ENCODE data around the gene KCNJ10.
"Not testable (repeated sequence)": the region's sequence is repeated elsewhere in the genome, so short reads cannot be mapped to it uniquely, and the experiment has no call there.

KCNJ10 gene

DNA sequence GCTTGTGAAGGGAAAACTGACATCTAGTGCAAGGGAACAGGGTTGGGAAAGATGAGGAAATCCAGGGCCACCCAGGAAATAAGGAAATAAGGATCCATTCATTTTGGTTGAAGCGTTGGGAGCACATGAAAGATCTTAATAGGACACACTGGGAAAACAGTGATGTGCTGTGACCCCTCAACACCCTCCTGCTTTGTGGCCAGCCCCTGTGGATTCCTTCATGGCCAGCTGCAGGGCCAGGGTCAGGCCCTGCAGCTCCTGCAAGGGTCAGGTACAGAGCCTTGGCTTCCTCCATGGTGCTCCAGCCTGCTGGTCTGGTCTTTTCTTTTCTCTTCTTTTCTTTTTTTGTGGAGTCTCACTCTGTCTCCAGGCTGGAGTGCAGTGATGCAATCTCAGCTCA is 19.3 kb downstream of the KCNJ10 start:
- DNase-seq = no peak
- Histone ChIP-seq H3K27ac (no peak overlapping the region), H3K27me3 (ENCODE audit: insufficient read depth, low read depth, severe bottlenecking) (peaks cover 30% of the 10 kb centered on the region), H3K9me3 (ENCODE audit: severe bottlenecking) (no peaks in the 10 kb centered on the region), H3K4me3 (ENCODE audit: low read depth, low read length) (no peak overlapping the region), H3K36me3 (no peaks in the 10 kb centered on the region)
- TF ChIP-seq, protein P1, sequence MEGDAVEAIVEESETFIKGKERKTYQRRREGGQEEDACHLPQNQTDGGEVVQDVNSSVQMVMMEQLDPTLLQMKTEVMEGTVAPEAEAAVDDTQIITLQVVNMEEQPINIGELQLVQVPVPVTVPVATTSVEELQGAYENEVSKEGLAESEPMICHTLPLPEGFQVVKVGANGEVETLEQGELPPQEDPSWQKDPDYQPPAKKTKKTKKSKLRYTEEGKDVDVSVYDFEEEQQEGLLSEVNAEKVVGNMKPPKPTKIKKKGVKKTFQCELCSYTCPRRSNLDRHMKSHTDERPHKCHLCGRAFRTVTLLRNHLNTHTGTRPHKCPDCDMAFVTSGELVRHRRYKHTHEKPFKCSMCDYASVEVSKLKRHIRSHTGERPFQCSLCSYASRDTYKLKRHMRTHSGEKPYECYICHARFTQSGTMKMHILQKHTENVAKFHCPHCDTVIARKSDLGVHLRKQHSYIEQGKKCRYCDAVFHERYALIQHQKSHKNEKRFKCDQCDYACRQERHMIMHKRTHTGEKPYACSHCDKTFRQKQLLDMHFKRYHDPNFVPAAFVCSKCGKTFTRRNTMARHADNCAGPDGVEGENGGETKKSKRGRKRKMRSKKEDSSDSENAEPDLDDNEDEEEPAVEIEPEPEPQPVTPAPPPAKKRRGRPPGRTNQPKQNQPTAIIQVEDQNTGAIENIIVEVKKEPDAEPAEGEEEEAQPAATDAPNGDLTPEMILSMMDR (IDR thresholded peaks at IDR 0.05; ENCODE audit: low read depth, low read length) = no peak

DNA sequence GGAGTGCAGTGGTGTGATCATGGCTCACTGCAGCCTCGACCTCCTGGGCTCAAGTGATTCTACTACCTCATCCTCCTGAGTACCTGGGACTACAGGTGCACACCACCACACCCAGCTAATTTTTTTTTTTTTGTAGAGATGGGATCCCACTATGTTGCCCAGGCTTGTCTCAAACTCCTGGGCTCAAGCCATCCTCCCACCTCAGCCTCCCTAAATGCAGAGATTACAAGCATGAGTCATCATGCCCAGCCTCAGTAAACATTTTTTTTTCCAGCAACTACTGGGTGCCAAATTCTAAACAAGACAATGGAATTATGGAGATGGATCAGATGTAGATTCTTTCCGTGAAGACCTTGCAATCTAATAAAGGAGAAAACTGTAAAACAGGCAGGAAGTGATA is 19.8 kb downstream of the KCNJ10 start:
- not testable (repeated sequence) for H3K36me3 ChIP-seq; H3K9me3 ChIP-seq (ENCODE audit: severe bottlenecking); H3K4me3 ChIP-seq (ENCODE audit: low read depth, low read length); DNase-seq; H3K27ac ChIP-seq
- peaks cover 33% of the 10 kb centered on the region for H3K27me3 ChIP-seq (ENCODE audit: insufficient read depth, low read depth, severe bottlenecking)

DNA sequence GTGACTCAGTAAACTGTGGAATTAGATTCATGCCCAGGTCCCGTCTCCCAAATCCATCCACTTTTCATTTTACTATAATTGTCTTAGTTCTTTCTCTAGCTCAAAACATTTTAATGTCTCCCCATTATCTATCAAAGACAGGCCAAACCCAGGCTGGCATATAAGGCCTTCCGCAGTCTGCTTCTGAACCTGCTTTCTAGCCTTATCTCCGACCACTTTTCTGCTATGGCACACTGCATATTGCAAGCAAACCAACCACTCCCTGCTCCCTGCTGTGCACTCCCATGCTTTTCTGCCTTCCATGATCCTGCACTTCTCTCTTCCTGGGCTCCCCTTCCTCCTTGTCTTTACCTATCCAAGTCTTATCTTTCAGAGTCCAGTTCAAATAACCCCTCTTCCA is 20.9 kb downstream of the KCNJ10 start:
- no peak overlapping the region for H3K27ac ChIP-seq
- peaks cover 44% of the 10 kb centered on the region for H3K27me3 ChIP-seq (ENCODE audit: insufficient read depth, low read depth, severe bottlenecking)
- H3K36me3 ChIP-seq = no peaks in the 10 kb centered on the region
- no peaks in the 10 kb centered on the region for H3K9me3 ChIP-seq (ENCODE audit: severe bottlenecking)
- TF ChIP-seq, protein P1 (IDR thresholded peaks at IDR 0.05; ENCODE audit: low read depth, low read length) = no peak
- DNase-seq = no peak
- H3K4me3 ChIP-seq (ENCODE audit: low read depth, low read length) = no peak overlapping the region

DNA sequence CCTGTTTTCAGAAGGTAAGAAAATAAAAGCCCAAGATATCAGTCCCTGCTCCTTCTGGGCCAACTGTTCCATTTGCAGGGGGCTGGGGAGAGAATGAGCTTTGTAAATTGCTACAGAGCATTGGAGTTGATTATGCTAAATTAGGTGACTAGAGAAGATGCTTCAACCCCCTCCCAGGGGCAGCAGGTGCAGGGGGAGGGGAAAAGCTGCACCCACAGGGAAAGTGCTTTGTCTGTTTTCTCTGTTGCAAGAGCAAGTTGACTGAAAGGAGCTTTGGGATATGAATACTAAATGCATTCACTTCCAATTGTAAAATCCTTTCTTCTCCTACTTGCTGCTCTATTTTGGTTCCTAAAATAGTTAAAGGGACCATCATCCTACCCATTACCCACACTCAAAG is 21.6 kb downstream of the KCNJ10 start:
- Histone ChIP-seq H3K9me3 (ENCODE audit: severe bottlenecking) (no peaks in the 10 kb centered on the region), H3K27me3 (ENCODE audit: insufficient read depth, low read depth, severe bottlenecking) (peaks cover 52% of the 10 kb centered on the region), H3K36me3 (no peaks in the 10 kb centered on the region), H3K4me3 (ENCODE audit: low read depth, low read length) (no peak overlapping the region), H3K27ac (no peak overlapping the region)
- DNase-seq = no peak
- TF ChIP-seq, protein P1 (IDR thresholded peaks at IDR 0.05; ENCODE audit: low read depth, low read length) = no peak

DNA sequence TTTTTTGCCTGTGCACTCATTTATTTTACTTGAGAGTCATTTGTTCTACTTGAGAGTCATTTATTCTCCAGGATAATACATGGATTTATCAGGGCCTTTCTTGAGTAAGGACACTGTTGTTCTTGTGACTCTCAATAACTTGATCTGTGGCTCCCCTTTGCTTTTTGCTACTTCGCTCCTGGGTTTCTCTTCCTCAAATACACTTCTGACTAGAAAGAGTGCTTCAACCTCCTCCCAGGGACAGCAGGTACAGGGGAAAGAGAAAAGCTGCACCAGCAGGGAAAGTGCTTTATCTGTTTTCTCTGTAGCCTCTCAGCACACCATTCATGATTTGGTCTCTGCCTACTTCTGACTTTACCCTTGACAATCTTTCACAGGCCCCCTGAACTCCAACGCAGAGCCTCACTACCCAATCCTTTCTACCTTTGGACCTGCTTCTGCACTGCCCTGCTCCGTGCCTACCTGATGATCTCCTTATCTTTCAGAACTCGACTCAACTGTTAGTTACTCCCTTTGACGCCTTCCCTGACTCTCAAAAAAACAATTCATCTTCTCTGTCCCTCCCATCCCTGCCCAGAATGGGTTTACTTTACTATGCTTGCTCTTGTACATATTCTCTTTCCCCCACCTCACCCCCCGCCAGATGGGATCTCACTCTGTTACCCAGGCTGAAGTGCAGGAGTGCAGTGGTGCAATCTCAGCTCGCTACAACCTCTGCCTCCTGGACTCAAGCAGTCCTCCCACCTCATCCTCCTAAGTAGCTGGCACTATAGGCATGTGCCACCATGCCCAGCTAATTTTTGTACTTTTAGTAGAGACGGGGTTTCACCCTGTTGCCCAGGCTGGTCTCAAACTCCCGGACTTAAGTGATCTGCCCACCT is 22.6 kb downstream of the KCNJ10 start:
- TF ChIP-seq, protein P1 (IDR thresholded peaks at IDR 0.05; ENCODE audit: low read depth, low read length) = no peak
- H3K9me3 ChIP-seq (ENCODE audit: severe bottlenecking) = no peaks in the 10 kb centered on the region
- no peak for DNase-seq
- H3K4me3 ChIP-seq (ENCODE audit: low read depth, low read length) = no peak overlapping the region
- no peak overlapping the region for H3K27ac ChIP-seq
- H3K36me3 ChIP-seq = no peaks in the 10 kb centered on the region
- peaks cover 56% of the 10 kb centered on the region for H3K27me3 ChIP-seq (ENCODE audit: insufficient read depth, low read depth, severe bottlenecking)

DNA sequence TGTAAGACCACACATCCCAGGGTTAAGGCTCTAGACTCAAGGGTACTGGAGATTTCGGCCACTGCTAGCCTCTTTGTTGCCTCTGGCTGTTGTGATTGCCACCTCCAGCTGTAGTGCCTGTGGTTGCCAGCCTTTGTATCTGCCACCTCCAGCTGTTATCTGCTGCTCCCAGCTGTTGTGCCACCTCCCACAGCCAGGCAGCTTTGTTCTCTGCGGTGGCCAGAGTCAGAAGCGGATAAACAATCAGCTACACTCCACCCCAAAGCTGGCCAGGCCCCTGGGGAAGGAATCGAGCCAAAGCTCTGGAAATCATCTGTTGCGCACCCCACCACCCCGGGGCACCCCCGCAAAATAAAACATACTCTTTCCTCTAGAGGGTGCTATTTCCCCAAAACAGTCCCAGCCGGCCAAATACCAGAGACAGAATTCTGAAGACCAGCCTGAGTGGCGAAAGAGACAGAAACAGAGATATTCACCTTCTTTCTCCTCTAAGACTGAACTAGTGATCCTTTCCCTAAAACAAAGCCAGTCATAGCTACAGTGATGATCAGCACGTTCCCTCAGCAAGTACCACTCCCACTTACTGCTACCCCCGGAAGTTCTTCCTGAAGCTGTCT is 23.4 kb downstream of the KCNJ10 start:
- DNase-seq = peak; percentile 65
- no peaks in the 10 kb centered on the region for H3K36me3 ChIP-seq
- H3K4me3 ChIP-seq (ENCODE audit: low read depth, low read length) = no peak overlapping the region
- no peak overlapping the region for H3K27ac ChIP-seq
- H3K9me3 ChIP-seq (ENCODE audit: severe bottlenecking) = no peaks in the 10 kb centered on the region
- H3K27me3 ChIP-seq (ENCODE audit: insufficient read depth, low read depth, severe bottlenecking) = peaks cover 56% of the 10 kb centered on the region
- TF ChIP-seq, protein P1 (IDR thresholded peaks at IDR 0.05; ENCODE audit: low read depth, low read length) = peak; percentile 69

Data from WERI-Rb-1 (cell line).